HG02852 (cell line): ENCODE measurements around the gene RBMS3.

Experiments
- ATAC-seq: cut with Tn5 transposase; IDR thresholded peaks from one replicate; pipeline ENCODE4 v1.9.1; 2021; ENCODE audit warnings: mild to moderate bottlenecking, moderate library complexity; ENCODE audit not compliant: unreplicated experiment

The RBMS3 gene

GRCh38 chr3:29914861-29915524 is 634.1 kb downstream of the RBMS3 start:
- ATAC-seq: no peak

GRCh38 chr3:29919571-29919970 is 638.7 kb downstream of the RBMS3 start:
- no peak for ATAC-seq

GRCh38 chr3:29922992-29923746 is 642.3 kb downstream of the RBMS3 start:
- no peak for ATAC-seq

- no peak for ATAC-seq
Observed at GRCh38 chr3:29924783-29925561, 644.1 kb downstream of the RBMS3 start.

GRCh38 chr3:29926378-29926777 is 645.5 kb downstream of the RBMS3 start:
- ATAC-seq: no peak

- ATAC-seq: no peak
Observed at GRCh38 chr3:29932696-29933325, 651.9 kb downstream of the RBMS3 start.

GRCh38 chr3:29933802-29934490 is 653.1 kb downstream of the RBMS3 start:
- no peak for ATAC-seq

- ATAC-seq: no peak
Observed at GRCh38 chr3:29934751-29935150, 653.9 kb downstream of the RBMS3 start.

GRCh38 chr3:29936054-29936453 is 655.2 kb downstream of the RBMS3 start:
- peak; percentile 91 for ATAC-seq

- ATAC-seq: peak; percentile 41
Observed at GRCh38 chr3:29936766-29937165, 655.9 kb downstream of the RBMS3 start.

GRCh38 chr3:29937185-29937584 is 656.3 kb downstream of the RBMS3 start:
- no peak for ATAC-seq

- ATAC-seq: no peak
Observed at GRCh38 chr3:29940759-29941323, 660.0 kb downstream of the RBMS3 start.

GRCh38 chr3:29942297-29942696 is 661.4 kb downstream of the RBMS3 start:
- ATAC-seq: no peak

GRCh38 chr3:29949131-29949530 is 668.3 kb downstream of the RBMS3 start:
- no peak for ATAC-seq

- ATAC-seq: no peak
Observed at GRCh38 chr3:29949940-29950616, 669.2 kb downstream of the RBMS3 start.

- ATAC-seq: no peak
Observed at GRCh38 chr3:29952431-29952830, 671.6 kb downstream of the RBMS3 start.

GRCh38 chr3:29955413-29955812 is 674.5 kb downstream of the RBMS3 start:
- ATAC-seq: no peak

- no peak for ATAC-seq
Observed at GRCh38 chr3:29958816-29959215, 677.9 kb downstream of the RBMS3 start.

GRCh38 chr3:29971895-29972294 is 691.0 kb downstream of the RBMS3 start:
- ATAC-seq: no peak
